SKM-1 treated with dmso at 0.1 percent for 144 hours (cell line): ENCODE measurements around the gene UCP3.
"Not testable (repeated sequence)": the region's sequence is repeated elsewhere in the genome, so short reads cannot be mapped to it uniquely, and the experiment has no call there.

ENCODE experiments used
- DNase-seq: peaks from one replicate; lab custom pipeline; 2025; ENCODE audit not compliant: unreplicated experiment; lab: John Stamatoyannopoulos, UW

UCP3 gene

DNA sequence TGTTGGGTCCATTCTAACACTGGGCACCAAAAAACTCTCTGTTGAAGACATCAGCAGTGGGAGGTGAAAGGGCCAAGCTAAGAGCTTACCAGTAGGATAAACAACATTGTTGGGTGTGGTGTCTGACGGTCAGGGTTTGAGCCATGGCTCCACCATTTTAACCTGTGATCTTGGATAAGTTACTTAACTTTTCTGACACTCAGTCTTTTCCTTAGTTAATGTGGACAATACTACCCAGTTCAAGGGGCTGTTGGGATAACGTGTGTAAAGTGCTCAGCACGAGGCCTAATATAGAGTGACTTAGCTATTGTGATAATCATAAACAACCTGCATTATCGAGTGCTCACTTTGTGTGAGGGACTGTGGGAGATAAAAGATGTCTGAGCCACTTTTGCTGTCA, 6.1 kb downstream of the UCP3 start:
- no peak for DNase-seq

DNA sequence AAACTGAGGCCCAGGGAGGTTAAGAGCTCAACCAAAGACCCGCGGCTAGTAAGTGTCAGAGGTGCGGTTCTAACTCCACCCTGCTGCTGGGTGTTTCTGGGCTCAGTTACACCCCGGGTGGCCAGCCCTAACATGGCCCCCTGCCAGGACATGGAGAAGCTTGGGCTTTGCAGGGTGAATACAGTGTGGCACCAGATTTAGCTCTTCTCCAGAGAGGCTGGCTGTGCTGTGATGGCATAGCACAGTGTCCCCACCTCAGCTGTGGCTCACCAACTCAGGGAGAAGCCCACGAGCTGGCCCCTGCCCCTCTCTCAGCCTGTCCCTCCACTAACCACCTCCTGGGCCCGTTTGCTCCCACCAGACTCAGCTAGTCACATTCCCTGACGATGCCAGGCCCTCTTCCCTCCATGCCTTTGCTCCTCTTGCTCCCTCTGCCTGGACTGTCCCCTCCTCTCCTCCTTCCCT, 7.0 kb downstream of the UCP3 start:
- DNase-seq = no peak

DNA sequence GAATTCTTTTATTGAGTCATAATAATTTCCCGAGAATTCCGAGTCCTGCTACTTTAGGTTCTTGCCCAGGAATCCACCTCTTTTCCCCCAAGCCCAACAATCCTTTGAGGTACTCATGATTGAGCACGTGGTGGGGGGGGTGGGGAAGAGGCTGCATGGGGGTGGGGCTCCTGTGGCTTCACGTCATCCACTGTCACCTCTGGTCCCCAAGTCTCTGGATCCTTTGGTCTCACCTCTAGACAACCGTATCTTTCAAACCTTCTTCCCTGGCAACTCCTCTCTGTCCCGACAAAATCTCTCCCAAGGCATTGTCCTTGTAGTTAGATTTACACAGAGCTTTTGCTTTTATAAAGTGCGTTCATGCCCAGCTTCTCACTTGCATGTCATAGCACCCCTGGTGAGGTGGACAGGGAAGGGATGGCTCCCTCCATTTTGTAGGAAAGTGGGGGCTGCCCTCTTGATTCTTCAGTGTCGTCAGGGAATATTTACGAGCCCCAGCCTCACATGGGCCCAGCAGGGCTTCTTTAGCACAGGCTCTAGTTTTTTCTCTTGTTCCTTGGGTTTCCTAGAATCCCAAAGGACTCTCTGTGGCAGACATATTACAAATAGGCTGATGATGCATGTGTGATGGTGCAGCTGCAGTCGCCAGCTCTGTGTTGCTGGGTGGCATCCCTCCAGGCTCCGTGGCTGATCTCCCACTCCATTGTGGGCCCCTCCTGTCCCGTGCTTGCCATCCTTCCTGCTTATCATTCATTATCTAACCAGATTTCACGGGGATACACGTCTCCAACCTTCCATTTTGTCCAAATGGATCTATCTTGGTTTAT, 8.4 kb downstream of the UCP3 start:
- no peak for DNase-seq

DNA sequence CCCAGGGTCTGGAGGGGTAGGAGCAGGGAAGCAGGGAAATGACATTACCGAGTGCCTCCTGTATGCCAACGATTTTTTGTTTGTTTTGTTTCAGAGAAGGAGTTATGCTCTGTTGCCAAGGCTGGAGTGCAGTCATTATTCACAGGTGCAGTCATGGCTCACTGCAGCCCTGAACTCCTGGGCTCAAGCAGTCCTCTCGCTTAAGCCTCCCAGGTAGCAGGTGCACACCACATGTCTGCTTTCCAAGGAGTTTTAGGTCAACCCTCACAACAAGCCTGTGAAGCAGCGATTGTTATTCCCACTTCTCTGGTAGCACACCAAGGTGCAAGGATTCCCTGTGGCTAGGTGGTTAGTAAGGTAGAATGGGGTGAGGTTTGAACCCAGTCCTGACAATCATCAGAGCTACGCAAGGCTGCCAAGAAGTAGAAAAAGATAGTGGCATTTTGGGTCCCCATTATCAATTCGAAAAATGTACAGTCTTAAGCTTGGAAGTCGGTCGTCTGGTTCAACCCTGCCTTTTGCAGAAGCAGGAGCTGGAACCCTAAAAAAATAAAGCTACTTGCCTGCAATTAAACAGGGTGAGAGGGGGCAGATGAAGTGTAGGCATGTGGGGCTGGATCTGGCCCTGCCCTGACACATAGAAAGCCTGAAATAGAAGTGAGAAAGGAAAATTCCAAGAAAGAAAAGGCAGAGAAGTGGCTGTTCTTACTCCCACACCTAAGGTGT, 9.1 kb downstream of the UCP3 start:
- no peak for DNase-seq

DNA sequence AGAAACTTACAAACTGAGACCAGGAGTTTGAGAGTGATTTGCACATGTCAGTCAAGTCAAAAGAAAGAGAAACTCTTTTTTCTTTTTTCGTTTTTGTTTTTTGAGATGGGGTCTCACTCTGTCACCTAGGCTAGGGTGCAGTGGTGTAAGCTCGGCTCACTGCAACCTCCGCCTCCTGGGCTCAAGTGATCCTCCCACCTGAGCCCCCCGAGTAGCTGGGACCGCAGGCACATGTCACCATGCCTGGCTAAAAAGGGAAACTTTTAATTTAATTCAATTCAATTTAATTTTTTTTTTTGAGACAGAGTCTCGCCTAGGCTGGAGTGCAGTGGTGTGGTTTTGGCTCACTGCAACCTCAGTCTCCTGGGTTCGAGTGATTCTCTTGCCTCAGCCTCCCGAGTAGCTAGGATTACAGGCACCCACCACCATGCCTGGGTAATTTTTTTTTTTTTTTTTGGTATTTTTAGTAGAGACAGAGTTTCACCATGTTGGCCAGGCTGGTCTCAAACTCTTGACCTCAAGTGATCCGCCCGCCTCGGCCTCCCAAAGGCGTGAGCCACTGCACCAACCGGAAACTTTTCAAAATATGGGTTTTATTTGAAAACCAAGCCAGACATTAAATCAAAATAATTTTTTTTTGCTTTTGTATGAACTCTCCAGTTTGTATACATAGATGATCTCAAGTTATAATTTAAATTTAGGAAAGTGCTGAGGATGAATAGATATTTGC, 9.9 kb downstream of the UCP3 start:
- no peak for DNase-seq

DNA sequence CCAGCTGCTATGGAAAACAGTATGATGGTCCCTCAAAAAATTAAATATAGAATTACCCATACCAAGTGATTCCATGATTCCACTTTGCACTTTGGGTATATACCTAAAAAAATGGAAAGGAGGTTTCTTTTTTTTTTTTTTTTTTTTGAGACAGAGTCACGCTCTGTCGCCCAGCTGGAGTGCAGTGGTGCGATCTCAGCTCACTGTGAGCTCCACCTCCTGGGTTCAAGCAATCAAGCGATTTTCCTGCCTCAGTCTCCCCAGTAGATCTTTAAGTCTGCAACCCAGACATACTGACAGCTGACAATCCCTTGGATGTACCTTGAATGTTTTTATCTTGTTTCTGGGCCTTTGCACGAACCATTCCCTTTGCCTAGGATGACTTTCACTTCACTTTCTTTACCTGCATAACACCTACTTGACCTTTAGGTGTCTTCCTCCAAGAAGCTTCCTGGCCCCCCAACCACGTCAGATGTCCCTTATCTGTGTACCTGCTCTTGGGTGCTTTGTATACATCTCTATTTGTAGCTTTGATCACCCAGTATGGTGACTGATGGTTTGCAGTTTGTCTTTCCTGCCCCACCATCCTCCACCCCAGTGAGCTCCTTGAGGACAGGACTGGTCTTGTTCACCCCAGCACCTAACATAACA, 11.6 kb downstream of the UCP3 start:
- no peak for DNase-seq

DNA sequence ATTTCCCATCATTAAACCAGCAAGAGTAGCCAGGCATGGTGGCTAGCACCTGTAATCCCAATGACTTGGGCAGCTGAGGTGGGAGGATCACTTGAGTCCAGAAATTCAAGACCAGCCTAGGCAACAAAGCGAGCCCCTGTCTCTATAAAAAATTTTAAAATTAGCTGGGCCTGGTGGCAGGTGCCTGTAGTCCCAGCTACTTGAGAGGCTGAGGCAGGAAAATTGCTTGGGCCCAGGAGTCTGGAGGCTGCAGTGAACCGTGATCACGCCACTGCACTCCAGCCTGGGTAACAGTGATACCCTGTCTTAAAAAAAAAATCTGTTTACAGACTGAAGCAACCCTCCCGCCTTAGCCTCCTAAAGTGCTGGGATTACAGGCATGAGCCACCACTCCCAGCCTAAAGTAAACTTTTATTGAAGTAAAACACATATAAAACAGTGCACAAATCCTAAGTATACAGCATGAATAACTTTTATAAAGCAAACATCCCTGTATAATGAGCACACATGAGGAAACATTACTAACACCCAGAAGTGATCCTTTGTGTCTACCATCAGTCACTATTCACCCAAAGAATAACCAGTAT, 12.6 kb downstream of the UCP3 start:
- no peak for DNase-seq

DNA sequence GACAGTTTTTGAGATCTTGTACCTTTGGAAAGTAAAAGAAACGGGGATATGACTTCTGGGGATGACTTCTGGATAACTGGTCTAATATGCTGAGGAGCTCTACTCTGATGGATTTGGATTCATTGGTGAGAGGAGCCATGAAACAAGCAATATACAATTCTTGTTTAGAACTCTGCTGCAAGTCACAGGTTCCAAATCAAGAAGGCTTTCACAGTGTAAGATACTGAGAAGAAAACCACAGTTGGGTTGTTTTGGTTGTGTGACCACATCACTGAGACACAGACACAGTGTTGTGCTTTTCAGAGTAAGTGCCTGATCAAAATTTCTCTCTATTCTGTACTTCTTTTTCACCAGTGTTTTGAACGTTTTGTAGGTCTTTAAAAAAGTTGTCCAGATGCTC, 13.2 kb downstream of the UCP3 start:
- no peak for DNase-seq

DNA sequence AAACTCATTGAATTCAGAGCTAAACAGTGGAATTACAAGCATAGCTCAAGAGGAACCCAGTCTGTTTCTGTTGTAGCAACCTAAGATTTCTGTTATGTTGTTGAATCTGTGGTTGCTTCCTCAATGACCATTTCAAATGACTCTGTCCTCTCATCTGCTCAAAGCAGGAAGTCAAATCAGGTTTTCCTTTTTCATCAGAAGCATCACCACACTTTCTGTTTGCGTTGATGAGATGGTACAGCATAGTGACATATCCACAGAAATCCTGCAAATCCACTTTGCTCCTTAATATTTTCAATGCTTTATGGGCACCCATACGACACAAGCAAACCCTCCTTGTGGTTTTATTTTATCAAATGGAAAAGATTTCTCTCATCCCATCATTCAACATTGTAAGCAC, 13.6 kb downstream of the UCP3 start:
- DNase-seq = peak; percentile 85

DNA sequence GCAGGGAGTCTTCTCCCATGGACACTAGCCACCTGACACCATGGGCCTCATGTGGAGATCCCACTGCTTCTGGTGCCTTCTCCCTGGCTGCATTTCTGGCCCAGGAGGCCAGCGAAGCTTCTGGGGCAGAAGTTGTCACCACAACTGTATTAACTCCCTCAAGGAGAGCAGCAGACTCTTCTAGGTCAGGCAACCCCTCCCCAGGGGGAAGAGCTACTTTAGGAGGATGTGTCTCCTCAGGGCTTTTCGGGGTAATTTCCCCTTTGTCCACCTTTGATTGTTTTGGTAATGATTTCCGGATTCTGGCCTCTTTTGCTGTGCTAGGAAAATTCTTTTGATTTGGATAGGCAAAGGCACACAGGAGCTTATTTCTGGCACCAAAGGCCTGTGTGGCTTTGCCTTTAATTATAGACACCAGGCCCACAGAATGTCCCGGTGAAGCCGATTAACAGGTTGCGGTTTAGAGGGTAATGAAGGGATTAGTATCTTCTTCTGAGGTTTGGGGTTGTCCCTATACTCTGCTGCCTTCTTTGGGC, 17.3 kb downstream of the UCP3 start:
- DNase-seq = no peak

DNA sequence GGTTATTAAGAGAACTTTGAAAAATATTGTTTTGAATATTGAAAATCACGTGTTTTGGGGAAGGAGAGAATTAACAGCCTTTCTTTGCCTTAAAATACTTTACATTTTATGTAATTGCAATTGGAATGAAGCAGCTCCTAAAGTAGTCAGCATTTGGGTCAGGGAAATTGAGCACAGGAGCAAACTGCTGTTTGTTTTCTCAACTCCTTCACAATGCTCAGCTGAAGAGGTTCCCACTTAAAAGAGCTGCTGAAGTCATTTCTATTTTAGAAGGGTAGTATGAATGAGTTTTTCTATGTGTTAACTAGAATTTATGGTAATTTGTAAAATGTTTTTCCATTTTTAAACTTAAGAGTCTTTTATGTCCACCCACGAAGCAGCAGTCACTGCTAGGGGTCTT, 18.2 kb downstream of the UCP3 start:
- DNase-seq = no peak

DNA sequence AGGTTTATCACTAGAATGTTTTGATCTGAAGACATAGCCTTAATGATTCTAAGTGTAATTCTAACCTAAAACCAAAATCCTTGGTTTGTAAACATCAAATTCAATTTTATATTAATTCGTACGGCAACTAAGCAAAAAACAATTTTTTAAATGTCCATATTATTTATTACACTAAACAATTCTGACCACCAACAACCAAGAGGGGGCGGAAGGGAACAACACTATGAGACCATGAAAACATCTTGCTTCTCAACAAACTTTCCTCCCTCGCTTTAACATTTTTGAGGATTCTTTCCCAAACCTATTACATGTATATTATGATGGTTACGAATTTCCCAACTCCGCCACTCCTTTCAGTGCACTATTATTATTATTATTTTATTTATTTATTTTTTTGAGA, 19.7 kb downstream of the UCP3 start:
- DNase-seq = no peak

DNA sequence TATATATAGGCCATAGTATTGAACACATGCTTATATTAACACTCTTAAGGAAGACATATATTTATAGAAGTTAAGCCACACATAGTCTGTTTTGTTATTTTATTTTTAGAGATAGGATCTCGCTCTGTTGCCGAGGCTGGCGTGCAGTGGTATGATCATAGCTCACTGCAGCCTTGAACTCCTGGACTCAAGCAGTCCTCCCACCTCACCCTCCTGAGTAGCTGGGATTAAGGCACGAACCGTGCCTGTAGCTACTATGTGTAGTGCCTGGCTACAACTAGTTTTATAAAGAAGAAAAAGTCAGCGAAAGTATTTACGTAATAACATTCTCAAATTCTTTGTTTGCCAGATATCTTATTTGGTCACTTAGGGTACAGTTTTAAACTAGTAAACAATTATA, 20.7 kb downstream of the UCP3 start:
- no peak for DNase-seq

DNA sequence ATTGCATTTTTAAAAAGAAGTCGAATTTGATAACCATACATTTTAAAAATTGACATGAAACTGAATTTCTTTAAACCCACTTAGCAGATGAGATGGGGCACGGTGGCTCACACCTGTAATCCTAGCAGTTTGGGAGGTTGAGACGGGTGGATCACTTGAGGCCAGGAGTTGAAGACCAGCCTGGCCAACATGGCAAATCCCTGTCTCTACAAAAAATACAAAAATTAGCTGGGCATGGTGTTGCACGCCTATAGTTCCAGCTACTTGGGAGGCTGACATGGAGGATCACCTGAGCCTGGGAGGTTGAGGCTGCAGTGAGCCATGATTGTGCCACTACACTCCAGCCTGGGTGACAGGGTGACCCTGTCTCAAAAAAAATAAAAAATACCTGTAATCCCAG, 23.2 kb downstream of the UCP3 start:
- DNase-seq = not testable (repeated sequence)

DNA sequence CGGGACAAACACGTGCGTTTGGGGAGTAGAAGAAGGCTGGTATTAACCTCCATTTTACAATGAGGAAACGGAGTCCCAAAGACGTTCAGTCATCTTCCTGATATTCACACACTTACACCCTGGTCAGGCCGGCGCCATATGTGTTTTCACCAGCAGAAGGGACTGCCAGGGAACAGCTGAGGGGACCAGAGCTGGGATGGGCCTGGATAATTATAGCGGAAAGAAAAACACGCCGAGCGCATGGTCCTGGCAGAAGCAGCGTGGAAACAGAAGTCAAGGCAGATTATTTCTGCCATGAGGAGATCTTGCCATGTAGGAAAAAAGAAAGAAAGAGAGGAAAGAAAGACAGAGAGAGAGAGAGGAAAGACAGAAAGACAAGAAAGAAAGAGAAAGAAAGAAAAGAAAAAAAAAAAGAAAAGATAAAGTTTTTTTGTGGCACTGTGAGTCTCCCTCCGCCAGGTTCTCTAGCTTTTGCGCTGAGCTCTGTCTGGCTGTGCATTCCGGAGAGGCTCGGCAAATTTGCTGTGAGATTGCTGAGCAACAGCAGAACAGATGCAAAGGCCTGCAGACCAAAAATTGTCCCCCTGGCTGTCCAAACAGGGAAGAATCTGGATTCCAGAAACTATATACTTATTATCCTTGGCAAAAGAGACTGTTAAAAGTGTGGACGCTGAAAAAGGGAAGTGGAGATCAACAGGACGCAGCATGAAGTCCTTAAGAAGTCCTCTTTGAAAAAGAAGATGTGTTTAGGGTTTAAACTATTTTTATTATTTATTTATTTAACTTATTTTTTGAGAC, 24.9 kb downstream of the UCP3 start:
- peak; percentile 50 for DNase-seq

DNA sequence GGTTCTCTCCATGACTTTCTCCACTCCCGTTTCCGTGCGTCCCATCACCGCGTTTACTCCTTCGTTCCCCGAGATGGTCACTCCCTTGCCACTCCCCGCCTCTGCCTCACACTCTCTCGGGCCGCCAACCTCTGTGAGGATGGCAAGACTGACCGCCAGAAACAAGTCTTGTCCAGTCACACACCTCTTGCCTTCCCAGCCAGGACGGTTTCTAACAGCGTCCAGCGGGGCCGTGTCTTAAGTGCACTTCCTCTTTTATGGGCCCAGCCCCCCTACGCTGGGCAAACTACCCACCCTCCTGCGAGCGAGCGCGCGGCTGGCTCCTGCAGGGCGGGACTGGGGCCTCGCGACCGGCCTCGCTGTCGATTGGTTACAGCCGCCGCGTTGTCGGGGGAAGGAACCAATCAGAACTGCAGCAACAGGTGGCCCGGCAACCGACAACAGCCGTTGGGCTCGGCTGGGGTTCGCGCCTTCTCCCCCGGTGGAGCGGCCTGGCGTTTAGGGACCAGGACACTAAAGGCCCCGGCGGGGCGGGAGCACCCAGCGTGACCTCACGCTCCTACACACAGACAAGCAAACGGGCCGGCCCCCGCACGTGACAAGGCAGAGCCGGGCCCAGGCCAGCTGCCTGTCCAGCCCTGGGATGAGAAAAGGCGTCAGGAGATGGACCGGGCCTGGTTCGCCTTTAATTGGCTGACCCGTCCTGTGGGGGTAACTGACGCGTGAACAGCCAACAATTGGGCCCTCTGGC, 25.7 kb downstream of the UCP3 start:
- DNase-seq = peak; percentile 96

DNA sequence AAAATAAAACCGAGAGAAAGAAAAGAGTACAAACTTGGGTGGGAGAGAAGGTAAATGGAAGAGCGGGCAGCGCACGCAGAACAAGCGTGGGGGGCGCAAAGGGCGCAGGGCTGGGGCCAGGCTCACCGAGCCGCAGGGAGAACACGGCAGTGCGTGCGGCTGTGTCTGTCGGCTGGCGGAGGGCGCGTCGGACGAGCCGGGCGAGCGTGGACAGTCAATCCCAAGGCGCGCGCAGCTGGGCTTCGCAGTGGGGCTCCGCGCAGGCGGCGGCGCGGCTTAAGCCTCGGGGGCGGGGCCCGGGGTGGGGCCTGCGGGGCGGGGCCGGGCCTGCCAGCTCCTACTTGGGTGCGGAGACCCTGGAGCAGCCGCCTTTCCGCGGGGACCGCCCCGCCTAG, 26.3 kb downstream of the UCP3 start, which contains the start of gene UCP2:
Gene UCP2 (minus strand): TSS at position 249 of the 395 bp plus-strand sequence. CDS start 4,465 bp downstream, outside the sequence.
- peak; percentile 78 for DNase-seq

DNA sequence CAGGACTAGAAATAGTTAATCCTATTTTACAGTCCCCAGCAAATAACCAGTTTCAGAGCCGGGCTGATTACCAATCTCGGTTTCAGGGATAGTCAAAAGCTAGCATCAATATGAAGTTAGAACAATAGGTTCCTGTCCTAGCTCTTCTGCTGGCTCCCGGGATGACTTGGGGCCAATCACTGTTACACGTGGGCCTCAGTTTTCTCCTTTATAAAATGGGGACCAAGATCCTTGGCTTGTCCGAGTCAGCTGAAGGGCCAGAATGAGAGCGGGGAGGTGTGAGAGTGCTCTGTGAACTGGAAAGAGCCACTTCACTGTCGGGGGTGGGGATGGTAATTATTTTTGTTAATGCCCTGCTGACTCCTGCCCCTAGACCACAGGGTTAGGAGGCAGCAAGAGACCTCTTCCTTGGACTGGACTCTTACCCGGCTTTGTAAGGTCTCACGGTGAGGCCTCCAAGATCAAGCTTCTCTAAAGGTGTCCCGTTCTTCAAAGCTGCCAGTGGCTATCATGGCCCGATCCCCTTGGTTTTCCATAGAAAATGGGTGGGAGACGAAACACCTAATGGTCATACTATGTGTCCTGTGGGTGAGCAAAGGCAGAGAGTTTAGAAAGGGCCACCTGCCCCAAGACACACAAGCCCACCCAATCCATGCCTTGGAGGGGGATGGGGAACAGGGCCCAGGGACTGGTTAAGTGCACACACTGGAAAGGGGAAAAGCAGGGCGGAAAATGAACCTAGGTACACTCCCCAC, 27.7 kb downstream of the UCP3 start:
- no peak for DNase-seq
